ENCODE data around the gene ADCY3.

GRCh38 chr2:24873619-24874018 lies 46.4 kb downstream of the ADCY3 start:
- TF ChIP-seq EZH2 (IDR thresholded peaks at IDR 0.05; ENCODE audit: borderline replicate concordance, low read length): no peak
- TF ChIP-seq, protein P1, sequence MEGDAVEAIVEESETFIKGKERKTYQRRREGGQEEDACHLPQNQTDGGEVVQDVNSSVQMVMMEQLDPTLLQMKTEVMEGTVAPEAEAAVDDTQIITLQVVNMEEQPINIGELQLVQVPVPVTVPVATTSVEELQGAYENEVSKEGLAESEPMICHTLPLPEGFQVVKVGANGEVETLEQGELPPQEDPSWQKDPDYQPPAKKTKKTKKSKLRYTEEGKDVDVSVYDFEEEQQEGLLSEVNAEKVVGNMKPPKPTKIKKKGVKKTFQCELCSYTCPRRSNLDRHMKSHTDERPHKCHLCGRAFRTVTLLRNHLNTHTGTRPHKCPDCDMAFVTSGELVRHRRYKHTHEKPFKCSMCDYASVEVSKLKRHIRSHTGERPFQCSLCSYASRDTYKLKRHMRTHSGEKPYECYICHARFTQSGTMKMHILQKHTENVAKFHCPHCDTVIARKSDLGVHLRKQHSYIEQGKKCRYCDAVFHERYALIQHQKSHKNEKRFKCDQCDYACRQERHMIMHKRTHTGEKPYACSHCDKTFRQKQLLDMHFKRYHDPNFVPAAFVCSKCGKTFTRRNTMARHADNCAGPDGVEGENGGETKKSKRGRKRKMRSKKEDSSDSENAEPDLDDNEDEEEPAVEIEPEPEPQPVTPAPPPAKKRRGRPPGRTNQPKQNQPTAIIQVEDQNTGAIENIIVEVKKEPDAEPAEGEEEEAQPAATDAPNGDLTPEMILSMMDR (conservative IDR thresholded peaks at IDR 0.05 in 1 of 2, IDR thresholded peaks at IDR 0.05 in 1 of 2; ENCODE audit: extremely low read depth in 1 of 2, insufficient read depth in 1 of 2, low read depth in 1 of 2, low read length in 2 of 2): no peak
